ENCODE results near the gene GSG1L. TPM values are rescaled to one million over a fixed set of nuclear protein-coding genes. Genes with fewer than 3 reads are reported as not detected.
"Not testable (repeated sequence)": the region's sequence is repeated elsewhere in the genome, so short reads cannot be mapped to it uniquely, and the experiment has no call there.

GSG1L gene
- polyA plus RNA-seq, 10 donors = 1.6 to 3.7 (median 2.5) TPM

GRCh38 chr16:27903046-27903655 lies 160.4 kb downstream of the GSG1L start:
- DNase-seq = no peak

GRCh38 chr16:27902551-27902950 lies 161.0 kb downstream of the GSG1L start:
- no peak for DNase-seq

GRCh38 chr16:27901956-27902355 lies 161.6 kb downstream of the GSG1L start:
- DNase-seq = no peak

GRCh38 chr16:27899736-27900135 lies 163.8 kb downstream of the GSG1L start:
- DNase-seq = no peak

- no peak for DNase-seq
These were observed 169.1 kb downstream of the GSG1L start for GRCh38 chr16:27894386-27894785.

GRCh38 chr16:27892879-27893278 lies 170.6 kb downstream of the GSG1L start:
- DNase-seq = no peak

- no peak for DNase-seq
These were observed 172.6 kb downstream of the GSG1L start for GRCh38 chr16:27890866-27891265.

GRCh38 chr16:27890006-27890405 lies 173.5 kb downstream of the GSG1L start:
- DNase-seq = no peak

- DNase-seq = no peak
These were observed 179.9 kb downstream of the GSG1L start for GRCh38 chr16:27883576-27883975.

GRCh38 chr16:27880287-27880686 lies 183.2 kb downstream of the GSG1L start:
- no peak for DNase-seq

- DNase-seq = no peak
These were observed 183.8 kb downstream of the GSG1L start for GRCh38 chr16:27879601-27880247.

GRCh38 chr16:27872627-27873026 lies 190.9 kb downstream of the GSG1L start:
- not testable (repeated sequence) for DNase-seq

- DNase-seq = no peak
These were observed 193.3 kb downstream of the GSG1L start for GRCh38 chr16:27870116-27870798.

GRCh38 chr16:27869411-27869810 lies 194.1 kb downstream of the GSG1L start:
- no peak for DNase-seq

- no peak for DNase-seq
These were observed 195.3 kb downstream of the GSG1L start for GRCh38 chr16:27868180-27868579.

- peak in 1 of 3 donors; percentile 22 for DNase-seq
These were observed 196.1 kb downstream of the GSG1L start for GRCh38 chr16:27867122-27868110.

GRCh38 chr16:27863377-27863776 lies 200.1 kb downstream of the GSG1L start:
- DNase-seq = no peak

GRCh38 chr16:27862953-27863352 lies 200.6 kb downstream of the GSG1L start:
- DNase-seq = no peak

GRCh38 chr16:27860091-27860490 lies 203.4 kb downstream of the GSG1L start:
- DNase-seq = no peak

GRCh38 chr16:27859020-27859419 lies 204.5 kb downstream of the GSG1L start:
- DNase-seq = no peak

GRCh38 chr16:27853651-27854050 lies 209.9 kb downstream of the GSG1L start:
- DNase-seq = no peak

- DNase-seq = no peak
These were observed 210.4 kb downstream of the GSG1L start for GRCh38 chr16:27853101-27853500.
